PFSK-1 (cell line): Measurements from ENCODE around the gene SUPT3H.

Source experiments
- FOXP2 ChIP-seq: optimal IDR thresholded peaks from 2 replicates; pipeline ENCODE3; 2011; ENCODE audit warnings: borderline replicate concordance, control low read depth, inconsistent platforms; ENCODE audit not compliant: insufficient read depth; ENCODE audit errors: extremely low read length, extremely low read depth
- POLR2AphosphoS5 ChIP-seq: IDR thresholded peaks from 2 replicates; pipeline ENCODE4 v1.6.1; 2012; ENCODE audit warnings: low read depth, mild to moderate bottlenecking, control low read depth, low read length, moderate library complexity
- REST ChIP-seq, 2 experiments: IDR thresholded peaks; 2 replicates each; pipeline versions ENCODE4 v1.6.1 to v1.8.0; 2011 to 2012; ENCODE audit warnings: low read depth in 2 of 2, low read length in 2 of 2, control low read depth in 1 of 2, inconsistent platforms in 1 of 2, mild to moderate bottlenecking in 1 of 2, moderate library complexity in 1 of 2; ENCODE audit not compliant: insufficient read depth in 1 of 2
- SIN3A ChIP-seq: IDR thresholded peaks from 2 replicates; pipeline ENCODE4 v1.6.1; 2012; ENCODE audit warnings: mild to moderate bottlenecking, low read length, moderate library complexity, borderline replicate concordance; ENCODE audit not compliant: insufficient read depth
- TAF1 ChIP-seq: IDR thresholded peaks from 2 replicates; pipeline ENCODE4 v1.6.1; 2012; ENCODE audit warnings: low read length, control low read depth, borderline replicate concordance; ENCODE audit not compliant: insufficient read depth

SUPT3H gene

DNA sequence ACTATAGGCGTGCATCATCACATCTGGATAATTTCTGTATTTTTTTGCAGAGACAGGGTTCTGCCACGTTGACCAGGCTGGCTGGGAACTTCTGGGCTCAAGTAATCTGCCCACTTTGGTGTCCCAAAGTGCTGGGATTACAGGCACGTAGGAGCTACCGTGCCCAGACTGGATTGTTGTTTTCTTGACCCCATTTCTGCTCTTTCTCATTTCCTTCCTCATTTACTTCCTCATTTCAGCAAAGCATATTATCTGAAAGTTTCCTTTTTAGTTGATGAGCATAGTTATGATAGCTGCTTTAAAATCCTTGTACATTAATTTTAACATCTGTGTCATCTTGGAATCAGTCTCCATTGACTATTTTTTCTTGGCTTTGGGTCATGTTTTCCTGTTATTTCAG, 350.6 kb downstream of the SUPT3H start:
- no peak for TF ChIP-seq FOXP2
- TF ChIP-seq SIN3A = no peak
- TF ChIP-seq POLR2AphosphoS5 = no peak
- no peak for TF ChIP-seq REST (IDR thresholded peaks at IDR 0.05; ENCODE audit: insufficient read depth in 1 of 2, low read depth in 2 of 2, low read length in 2 of 2)
- TF ChIP-seq TAF1 = no peak

DNA sequence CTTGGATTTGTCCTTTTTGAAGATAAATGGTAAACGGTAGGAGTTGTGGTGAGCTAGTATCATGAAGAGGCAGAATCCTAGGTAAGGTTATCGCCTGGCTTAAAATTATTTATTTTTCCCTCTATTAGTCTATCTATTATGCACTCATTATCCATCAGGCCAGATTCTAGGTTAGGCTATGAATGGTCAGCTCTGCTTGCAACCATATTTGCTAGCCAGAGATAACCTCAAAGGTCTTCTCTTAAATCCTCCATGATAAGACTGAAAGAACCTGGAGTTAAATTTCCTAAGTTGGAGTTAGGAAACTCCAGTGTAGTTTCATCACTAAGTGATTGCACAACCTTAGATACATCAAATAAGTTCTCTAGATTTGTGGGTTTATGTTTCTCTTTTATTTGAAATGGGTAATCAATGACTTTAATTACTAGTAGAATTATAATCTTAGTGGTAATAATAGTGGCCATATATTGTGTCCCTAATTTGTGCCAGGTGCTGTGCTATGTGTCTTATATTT, 351.7 kb downstream of the SUPT3H start:
- TF ChIP-seq REST (IDR thresholded peaks at IDR 0.05; ENCODE audit: insufficient read depth in 1 of 2, low read depth in 2 of 2, low read length in 2 of 2) (no peak), TAF1 (no peak), FOXP2 (no peak)

DNA sequence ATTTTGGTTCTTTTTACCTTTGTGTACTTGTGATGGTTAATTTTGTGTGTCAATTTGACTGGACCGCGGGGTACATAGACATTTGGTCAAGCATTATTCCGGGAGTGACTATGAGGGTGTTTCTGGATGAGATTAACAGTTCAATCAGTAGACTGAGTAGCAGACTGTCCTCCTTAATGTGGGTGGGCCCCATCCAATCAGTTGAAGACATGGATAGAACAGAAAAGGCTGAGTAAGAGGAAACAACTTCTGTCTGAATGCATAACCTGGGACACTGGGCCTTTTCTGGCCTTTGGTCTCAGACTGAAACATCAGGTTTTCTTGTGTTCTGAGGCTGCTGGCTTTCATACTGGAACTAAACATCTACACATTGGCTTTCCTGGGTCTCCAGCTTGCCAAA, 353.1 kb downstream of the SUPT3H start:
- TF ChIP-seq TAF1 (no peak), SIN3A (no peak), FOXP2 (no peak)

GRCh38 chr6:45021676-45022075, 356.1 kb downstream of the SUPT3H start:
- TF ChIP-seq TAF1 = no peak
- no peak for TF ChIP-seq REST (IDR thresholded peaks at IDR 0.05; ENCODE audit: insufficient read depth in 1 of 2, low read depth in 2 of 2, low read length in 2 of 2)
- TF ChIP-seq FOXP2 = no peak
- TF ChIP-seq POLR2AphosphoS5 = no peak
- TF ChIP-seq SIN3A = no peak

DNA sequence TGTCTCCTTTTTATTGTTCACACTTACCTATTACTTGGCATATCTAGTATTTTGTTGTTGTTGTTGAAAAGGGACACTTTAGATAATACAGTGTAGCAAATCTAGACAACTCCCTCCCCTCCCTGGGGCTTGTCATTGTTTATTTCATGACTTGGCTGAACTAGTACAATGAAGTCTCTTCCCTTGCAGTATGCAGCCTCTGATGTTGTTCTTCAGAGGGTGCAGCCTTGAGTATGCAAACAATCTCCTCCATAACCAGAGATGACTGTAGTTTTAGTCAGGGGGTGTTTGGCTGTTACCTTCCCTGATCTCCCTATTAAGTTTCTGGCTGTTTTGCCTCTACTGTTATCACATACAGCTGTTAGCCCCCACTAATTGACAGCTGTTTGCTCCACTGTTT, 365.0 kb downstream of the SUPT3H start:
- TF ChIP-seq POLR2AphosphoS5 (no peak), SIN3A (no peak), REST (IDR thresholded peaks at IDR 0.05; ENCODE audit: insufficient read depth in 1 of 2, low read depth in 2 of 2, low read length in 2 of 2) (no peak), TAF1 (no peak), FOXP2 (no peak)
